Body of pancreas (tissue), 4 donors: ENCODE results near the gene PDE10A.

Source experiments
- CTCF ChIP-seq, 7 experiments: fragments of 450-650 bp in 4 of 7; fragments of 200-600 bp in 3 of 7; sonication (generic) in 3 of 7; IDR thresholded peaks; one replicate each; pipeline ENCODE4 v1.5.1; 2016 to 2019; ENCODE audit warnings: antibody characterized with exemption in 7 of 7
- POLR2A ChIP-seq, 3 donors: fragments of 450-650 bp; IDR thresholded peaks; one replicate each; pipeline ENCODE4 v1.6.1; 2016; ENCODE audit warnings: antibody characterized with exemption in 3 of 3, mild to moderate bottlenecking in 2 of 3

- TF ChIP-seq CTCF (IDR thresholded peaks at IDR 0.05), result no peak
- TF ChIP-seq POLR2A (IDR thresholded peaks at IDR 0.05), result no peak
These were observed 56.9 kb downstream of the PDE10A start for GRCh38 chr6:165605901-165606739.
